Fibroblast of pulmonary artery (primary cell): ENCODE data around the gene YIF1A.
A peak's percentile ranks its signal among the peaks of the same experiment; 100 is the strongest.
"Not testable (repeated sequence)": the region's sequence is repeated elsewhere in the genome, so short reads cannot be mapped to it uniquely, and the experiment has no call there.

ENCODE experiments used
- DNase-seq: peaks from one replicate; pipeline ENCODE4 v3.0.0-alpha.2; 2010; ENCODE audit warnings: low read depth
- H3K4me3 ChIP-seq: replicated peaks from 2 replicates; pipeline ENCODE4 v1.5.1; 2011; ENCODE audit warnings: low read depth, mild to moderate bottlenecking, control low read depth, low read length, moderate library complexity
- TF ChIP-seq, protein P1 (sequence below): IDR thresholded peaks from 2 replicates; pipeline ENCODE4 v1.5.1; 2011; ENCODE audit warnings: mild to moderate bottlenecking, control low read depth, low read length, inconsistent platforms; ENCODE audit errors: missing control alignments

Gene YIF1A

DNA sequence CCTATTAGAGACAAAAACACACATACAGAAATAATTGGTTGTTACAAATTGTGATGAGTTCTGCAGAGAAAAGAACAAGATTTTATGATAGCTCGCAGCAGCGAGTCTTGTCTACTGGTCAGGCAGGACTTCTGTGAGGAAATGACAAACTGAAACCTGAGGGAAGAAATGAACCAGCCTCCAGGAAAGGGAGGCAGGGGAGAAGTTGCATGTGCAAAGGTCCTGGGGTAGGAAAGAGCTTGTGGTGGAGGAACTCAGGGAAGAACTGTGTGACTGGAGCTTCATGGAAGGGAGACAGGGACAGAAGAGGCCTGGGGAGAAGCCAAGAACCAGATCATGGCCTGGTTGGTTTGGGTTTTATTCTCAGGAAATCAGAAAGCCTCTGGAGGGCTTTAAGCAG, 29.7 kb downstream of the YIF1A start:
- no peak for DNase-seq
- no peak overlapping the region for H3K4me3 ChIP-seq
- TF ChIP-seq, protein P1, sequence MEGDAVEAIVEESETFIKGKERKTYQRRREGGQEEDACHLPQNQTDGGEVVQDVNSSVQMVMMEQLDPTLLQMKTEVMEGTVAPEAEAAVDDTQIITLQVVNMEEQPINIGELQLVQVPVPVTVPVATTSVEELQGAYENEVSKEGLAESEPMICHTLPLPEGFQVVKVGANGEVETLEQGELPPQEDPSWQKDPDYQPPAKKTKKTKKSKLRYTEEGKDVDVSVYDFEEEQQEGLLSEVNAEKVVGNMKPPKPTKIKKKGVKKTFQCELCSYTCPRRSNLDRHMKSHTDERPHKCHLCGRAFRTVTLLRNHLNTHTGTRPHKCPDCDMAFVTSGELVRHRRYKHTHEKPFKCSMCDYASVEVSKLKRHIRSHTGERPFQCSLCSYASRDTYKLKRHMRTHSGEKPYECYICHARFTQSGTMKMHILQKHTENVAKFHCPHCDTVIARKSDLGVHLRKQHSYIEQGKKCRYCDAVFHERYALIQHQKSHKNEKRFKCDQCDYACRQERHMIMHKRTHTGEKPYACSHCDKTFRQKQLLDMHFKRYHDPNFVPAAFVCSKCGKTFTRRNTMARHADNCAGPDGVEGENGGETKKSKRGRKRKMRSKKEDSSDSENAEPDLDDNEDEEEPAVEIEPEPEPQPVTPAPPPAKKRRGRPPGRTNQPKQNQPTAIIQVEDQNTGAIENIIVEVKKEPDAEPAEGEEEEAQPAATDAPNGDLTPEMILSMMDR: no peak

DNA sequence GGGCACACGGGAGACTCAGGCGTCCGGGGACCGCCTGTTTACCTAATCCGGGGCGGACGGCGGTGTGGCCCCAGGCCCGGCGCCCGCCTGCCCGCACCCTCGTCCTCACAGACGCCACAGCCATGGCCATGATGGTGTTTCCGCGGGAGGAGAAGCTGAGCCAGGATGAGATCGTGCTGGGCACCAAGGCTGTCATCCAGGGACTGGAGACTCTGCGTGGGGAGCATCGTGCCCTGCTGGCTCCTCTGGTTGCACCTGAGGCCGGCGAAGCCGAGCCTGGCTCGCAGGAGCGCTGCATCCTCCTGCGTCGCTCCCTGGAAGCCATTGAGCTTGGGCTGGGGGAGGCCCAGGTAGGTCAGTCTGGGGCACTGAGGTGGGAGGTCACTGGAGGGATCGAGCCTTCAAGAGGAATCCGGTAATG, 30.5 kb downstream of the YIF1A start:
- no peak for DNase-seq
- H3K4me3 ChIP-seq: peak overlapping the region; percentile 89
- TF ChIP-seq, protein P1: no peak

DNA sequence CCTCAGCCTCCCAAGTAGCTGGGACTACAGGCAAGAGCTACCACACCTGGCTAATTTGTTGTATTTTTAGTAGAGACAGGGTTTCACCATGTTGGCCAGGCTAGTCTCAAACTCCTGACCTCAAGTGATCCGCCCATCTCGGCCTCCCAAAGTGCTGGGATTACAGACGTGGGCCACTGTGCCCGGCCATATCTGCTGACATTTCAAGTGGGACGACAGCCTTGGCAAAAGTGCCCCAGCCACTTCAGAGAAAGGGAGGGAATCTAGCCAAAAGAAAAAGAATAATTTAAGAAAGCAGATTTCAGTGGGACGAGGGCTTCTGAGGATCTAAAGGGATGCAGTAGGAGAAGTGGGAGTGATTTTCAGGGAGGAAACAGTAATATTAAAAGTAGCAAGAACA, 35.9 kb downstream of the YIF1A start:
- DNase-seq, H3K4me3 ChIP-seq: not testable (repeated sequence)

DNA sequence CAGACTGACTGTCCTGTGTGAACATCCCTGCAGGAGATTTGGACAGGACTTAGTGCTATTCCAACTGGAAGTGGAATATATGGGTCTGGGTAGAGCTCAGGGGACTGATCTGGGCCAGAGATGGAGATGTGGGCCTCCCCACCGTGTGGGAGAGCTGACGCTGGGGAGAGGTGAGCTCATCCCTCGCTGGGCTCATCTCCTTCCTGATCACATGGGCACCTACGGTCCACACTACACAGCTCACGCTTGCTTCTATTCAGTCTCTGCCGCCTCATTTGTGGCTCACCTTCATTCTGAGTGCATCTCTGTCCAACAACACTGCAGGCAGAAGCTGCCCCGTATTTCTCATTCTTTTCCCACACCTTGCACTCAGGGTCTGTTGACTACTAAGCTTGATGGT, 37.1 kb downstream of the YIF1A start:
- no peak for DNase-seq
- H3K4me3 ChIP-seq: no peak overlapping the region
- TF ChIP-seq, protein P1: no peak

DNA sequence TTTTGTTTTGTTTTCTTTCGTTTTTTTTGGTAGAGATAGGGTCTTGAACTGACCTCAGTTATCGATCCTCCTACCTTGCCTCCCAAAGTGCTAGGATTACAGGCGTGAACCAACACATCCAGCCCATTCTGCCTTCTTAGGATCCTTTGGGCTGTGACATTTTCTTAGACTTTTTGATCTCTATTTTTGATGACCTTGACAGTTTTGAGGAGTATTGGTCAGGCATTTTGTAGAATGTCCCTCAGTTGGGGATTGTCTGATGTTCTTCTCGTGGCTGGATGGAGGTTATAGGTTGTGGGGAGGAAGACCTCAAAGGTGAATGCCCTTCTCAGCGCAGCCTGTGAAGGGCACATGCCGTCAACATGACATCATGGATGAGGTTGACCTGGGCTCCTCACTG, 40.0 kb downstream of the YIF1A start:
- DNase-seq: no peak
- TF ChIP-seq, protein P1: no peak
- no peak overlapping the region for H3K4me3 ChIP-seq

DNA sequence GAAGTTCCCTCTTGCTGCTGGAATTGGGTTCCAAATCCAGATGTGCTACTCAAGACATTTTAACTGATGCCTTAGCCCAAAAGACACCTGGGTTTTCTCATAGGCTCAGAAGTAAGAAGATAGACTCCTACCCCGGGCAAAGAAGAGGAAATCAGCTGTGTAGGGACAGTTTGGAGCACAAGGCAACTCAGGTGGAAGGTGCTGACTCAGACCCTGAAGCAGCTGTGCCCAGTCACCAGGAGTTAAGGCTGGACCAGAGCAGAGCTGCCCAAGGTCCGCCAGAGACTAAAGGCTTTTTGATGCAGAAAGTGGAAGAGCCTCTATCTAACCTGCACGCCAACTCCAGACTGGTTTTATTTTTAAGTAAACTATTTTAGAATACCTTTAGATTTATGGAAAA, 41.1 kb downstream of the YIF1A start:
- no peak for DNase-seq
- no peak overlapping the region for H3K4me3 ChIP-seq
- TF ChIP-seq, protein P1: no peak

DNA sequence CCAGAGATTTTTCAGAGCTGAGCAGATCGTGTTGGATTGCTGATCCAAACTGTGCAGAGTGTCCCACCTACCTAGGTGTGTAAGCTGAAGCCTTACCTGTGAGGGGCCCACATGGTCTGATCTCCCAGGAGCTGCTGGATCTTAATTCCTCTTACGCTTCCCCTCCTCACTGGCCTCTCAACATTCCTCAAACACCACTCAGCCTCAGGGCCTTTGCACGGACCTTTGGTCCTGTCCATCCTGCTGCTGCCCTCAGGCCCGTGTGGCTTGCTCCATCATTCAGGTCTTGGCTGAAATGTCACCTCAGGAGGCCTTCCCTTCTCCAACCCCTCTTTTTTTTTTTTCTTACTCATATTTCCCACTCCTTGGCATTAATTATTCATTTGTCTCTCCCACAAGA, 41.6 kb downstream of the YIF1A start:
- no peak for DNase-seq
- no peak overlapping the region for H3K4me3 ChIP-seq
- TF ChIP-seq, protein P1: no peak
